Lower leg skin (tissue), 4 donors: ENCODE measurements around the gene SNX3. TPM values are rescaled to one million over a fixed set of nuclear protein-coding genes. Genes with fewer than 3 reads are reported as not detected.
"Not testable (repeated sequence)": the region's sequence is repeated elsewhere in the genome, so short reads cannot be mapped to it uniquely, and the experiment has no call there.

Experiments
- DNase-seq, 2 donors: peaks; one replicate each; pipeline ENCODE4 v3.0.0-alpha.2; 2019; ENCODE audit warnings: low spot score in 2 of 2
- H3K4me3 ChIP-seq: fragments of 200-600 bp; sonication (generic); 2 replicates; pipeline ENCODE4 v1.5.1; 2017; ENCODE audit warnings: mild to moderate bottlenecking, low read depth; ENCODE audit not compliant: poor library complexity, severe bottlenecking
- CTCF ChIP-seq, 3 donors: fragments of 450-650 bp; IDR thresholded peaks; one replicate each; pipeline ENCODE4 v1.5.1; 2016; ENCODE audit warnings: antibody characterized with exemption in 3 of 3, mild to moderate bottlenecking in 3 of 3, moderate library complexity in 2 of 3
- POLR2A ChIP-seq, 2 donors: fragments of 450-650 bp; IDR thresholded peaks; one replicate each; pipeline ENCODE4 v1.6.1; 2016 to 2017; ENCODE audit warnings: antibody characterized with exemption in 2 of 2, mild to moderate bottlenecking in 1 of 2, moderate library complexity in 1 of 2
- WGBS, 2 donors: methylation state at CpG; one replicate each; pipeline ENCODE4 v1.1.5; 2018; 5-methylcytosine and 5-hydroxymethylcytosine counted together
- intact Hi-C: fragments of 100-400 bp; cut with DNase I; formaldehyde crosslinking; loops from one replicate; pipeline ENCODE4 v1.15.0; 2023; ENCODE audit warnings: low total_unique reads
- total RNA-seq, 4 donors: library from RNA; depleted of rRNA; stranded (reverse); fragments of >200 nt; gene quantifications; one replicate each; pipeline ENCODE4 v1.1.0, GENCODE V29; 2016

Gene SNX3
- total RNA-seq, 4 donors from 2014 or later, result 94.6 to 127 (median 100) TPM

DNA sequence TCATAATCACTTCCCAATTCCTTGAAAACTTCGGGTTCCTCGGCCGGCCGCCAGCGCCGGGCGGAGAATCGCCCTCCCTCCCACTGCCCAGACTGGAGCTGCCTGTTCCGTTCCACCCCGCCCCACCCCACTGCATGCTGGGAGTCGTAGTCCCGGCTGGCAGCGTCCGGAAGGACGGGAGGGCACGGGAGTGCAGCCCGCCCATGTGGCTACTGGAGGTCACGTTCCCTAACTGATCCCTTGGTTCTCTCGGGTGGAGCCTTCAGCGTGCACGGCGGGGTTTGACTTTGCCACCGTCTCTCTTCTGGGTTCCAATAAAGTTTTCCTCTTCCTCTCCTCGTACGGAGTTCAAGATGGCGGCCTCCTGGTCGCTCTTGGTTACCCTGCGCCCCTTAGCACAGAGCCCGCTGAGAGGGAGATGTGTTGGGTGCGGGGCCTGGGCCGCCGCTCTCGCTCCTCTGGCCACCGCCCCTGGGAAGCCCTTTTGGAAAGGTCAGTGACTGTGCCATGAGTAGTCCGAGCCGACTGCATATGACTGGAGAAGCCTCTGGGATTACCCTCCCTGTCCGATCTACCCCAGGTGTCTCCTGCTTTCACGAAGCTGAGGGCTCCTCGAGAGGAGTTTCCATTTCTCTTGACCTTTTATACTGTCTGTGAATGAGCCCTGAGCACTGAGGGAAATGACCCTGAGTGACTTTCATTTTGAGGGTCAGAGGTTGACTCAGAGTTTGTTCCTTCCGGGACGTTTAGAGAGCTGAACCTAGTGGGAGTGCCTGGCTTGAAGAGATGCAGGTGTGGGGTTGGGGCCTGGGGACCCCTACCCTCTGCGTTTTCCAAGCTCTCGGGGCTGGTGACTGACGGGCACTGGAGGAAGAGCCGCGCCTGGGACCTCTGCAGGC lies 34.1 kb upstream of the SNX3 start, which contains the start of gene AFG1L:
Gene AFG1L (plus strand): TSS at position 328 of the 899 bp plus-strand sequence. CDS start 26 bp downstream, at position 354.
- intact Hi-C loops, result no loop called here
- DNase-seq, result peak; percentile 92 to 98
- peak within 1 kb of the TSS; percentile 90 for H3K4me3 ChIP-seq
- whole genome bisulfite sequencing, 2 donors, result 1% methylated on average over 46 of the region's 46 CpGs
- TF ChIP-seq CTCF (IDR thresholded peaks at IDR 0.05), result no peak
- TF ChIP-seq POLR2A (IDR thresholded peaks at IDR 0.05), result no peak

DNA sequence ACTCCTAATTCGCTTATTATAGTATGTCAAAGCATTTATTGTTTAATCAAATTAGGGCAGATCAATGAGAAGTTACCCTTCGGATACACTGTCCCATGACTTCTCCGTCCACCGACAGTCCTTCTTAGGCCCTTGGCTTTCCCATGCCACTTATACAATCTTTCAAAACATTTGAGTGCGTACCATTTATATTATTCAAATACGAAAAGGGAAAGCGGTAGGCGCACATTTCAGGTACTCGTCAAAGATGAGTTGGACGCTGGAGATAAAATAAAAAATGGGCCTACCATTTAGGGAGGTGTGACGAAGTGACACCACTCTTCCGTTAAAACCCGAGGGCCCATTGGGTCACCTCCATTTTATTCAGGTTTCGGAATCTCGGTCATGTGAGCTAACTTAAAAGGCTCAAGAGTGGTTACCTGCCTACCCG lies 33.5 kb upstream of the SNX3 start:
- TF ChIP-seq CTCF (IDR thresholded peaks at IDR 0.05) (no peak), POLR2A (IDR thresholded peaks at IDR 0.05) (no peak)
- no peak for DNase-seq
- 32 to 34% methylated on average over 16 of the region's 16 CpGs for WGBS, 2 donors
- intact Hi-C loops, result no loop called here
- H3K4me3 ChIP-seq, result peak overlapping the region; percentile 90

DNA sequence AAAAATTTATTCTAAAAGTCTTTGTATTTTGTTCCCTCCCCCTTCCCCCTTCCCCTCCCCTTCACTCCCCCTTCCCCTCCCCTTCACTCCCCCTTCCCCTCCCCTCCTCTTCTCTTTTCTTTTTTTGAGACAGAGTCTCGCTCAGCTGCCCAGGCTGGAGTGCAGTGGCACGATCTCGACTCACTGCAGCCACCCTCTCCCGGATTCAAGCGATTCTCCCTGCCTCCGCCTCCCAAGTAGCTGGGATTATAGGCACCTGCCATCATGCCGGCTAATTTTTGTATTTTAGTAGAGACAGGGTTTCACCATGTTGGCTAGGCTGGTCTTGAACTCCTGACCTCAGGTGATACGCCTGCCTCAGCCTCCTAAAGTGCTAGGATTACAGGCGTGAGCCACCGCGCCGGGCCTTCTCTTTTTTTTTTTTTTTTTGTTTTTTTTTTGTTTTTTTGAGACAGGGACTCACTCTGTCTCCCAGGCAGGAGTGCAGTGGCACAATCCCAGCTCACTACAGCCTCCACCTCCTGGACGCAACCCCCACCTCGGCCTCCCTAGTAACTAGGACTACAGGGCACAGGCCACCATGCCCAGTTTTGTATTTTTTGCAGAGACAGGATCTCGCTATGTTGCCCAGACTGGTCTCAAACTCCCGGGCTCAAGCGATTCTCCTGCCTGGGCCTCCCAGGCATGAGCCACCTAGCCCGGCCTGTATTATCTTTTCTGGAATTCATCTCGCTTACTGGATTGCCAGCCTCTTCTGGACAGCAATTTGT lies 32.9 kb upstream of the SNX3 start:
- no peak for DNase-seq
- TF ChIP-seq POLR2A (IDR thresholded peaks at IDR 0.05), result no peak
- no peak for TF ChIP-seq CTCF (IDR thresholded peaks at IDR 0.05)
- 92 to 93% methylated on average over 18 to 19 of the region's 19 CpGs for WGBS, 2 donors
- H3K4me3 ChIP-seq, result no peak overlapping the region
- intact Hi-C loops, result no loop called here

DNA sequence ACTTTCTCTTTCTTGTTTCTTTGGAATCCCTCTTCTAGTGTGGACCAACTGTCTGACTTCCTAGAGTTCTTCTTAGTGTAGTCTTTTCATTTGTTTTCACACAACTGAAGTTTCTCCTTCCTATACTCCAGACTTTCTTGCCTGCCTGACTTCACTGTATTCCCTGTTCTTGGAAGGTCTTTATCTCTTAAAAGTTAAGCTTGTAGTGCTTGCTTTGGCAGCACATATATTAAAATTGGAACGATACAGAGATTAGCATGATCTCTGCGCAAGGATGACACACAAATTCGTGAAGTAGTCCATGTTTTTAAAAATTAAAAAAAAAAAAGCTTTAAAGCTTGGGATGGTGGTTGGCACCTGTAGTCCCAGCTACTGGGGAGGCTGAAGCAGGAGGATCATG lies 31.7 kb upstream of the SNX3 start:
- DNase-seq, intact Hi-C loops, H3K4me3 ChIP-seq: not testable (repeated sequence)
- WGBS, 2 donors, result 74 to 78% methylated on average over 3 of the region's 3 CpGs

GRCh38 chr6:108291091-108291490 lies 30.3 kb upstream of the SNX3 start:
- TF ChIP-seq CTCF (IDR thresholded peaks at IDR 0.05) (no peak), POLR2A (IDR thresholded peaks at IDR 0.05) (no peak)
- DNase-seq, result no peak
- no peak overlapping the region for H3K4me3 ChIP-seq
- intact Hi-C loops, result no loop called here
- 79 to 86% methylated on average over 4 of the region's 4 CpGs for WGBS, 2 donors

GRCh38 chr6:108288742-108289141 lies 27.9 kb upstream of the SNX3 start:
- intact Hi-C loops, result no loop called here
- DNase-seq, result no peak
- TF ChIP-seq POLR2A (IDR thresholded peaks at IDR 0.05) (no peak), CTCF (IDR thresholded peaks at IDR 0.05) (no peak)
- H3K4me3 ChIP-seq, result no peak overlapping the region
